ENCODE results near the gene CEP44. TPM values are rescaled to one million over a fixed set of nuclear protein-coding genes. Genes with fewer than 3 reads are reported as not detected.
"Not testable (repeated sequence)": the region's sequence is repeated elsewhere in the genome, so short reads cannot be mapped to it uniquely, and the experiment has no call there.

Gene CEP44
- total RNA-seq, 4 donors from 2014 or later, result 3.1 to 12.9 (median 7.5) TPM

DNA sequence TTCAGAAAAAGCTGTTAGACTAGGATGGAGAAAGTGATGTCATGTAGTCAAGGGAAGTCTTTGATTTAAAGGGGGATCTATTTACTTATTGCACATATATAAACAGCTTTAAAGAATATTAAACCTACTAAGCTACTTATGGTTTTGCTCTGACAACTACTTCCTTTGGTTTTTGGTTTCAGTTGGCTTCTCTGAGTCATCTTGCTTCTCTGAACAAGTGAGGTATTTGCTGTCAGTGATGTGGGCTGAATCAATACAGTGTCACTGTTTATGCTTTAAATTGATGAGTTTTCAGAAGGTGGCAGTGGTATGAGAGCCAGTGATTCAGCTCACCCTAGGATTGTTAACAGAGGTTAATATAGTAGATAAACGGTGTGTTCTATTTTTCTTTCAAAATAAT is 75.1 kb downstream of the CEP44 start:
- ATAC-seq (no peak), DNase-seq (no peak)
- TF ChIP-seq, protein P1, sequence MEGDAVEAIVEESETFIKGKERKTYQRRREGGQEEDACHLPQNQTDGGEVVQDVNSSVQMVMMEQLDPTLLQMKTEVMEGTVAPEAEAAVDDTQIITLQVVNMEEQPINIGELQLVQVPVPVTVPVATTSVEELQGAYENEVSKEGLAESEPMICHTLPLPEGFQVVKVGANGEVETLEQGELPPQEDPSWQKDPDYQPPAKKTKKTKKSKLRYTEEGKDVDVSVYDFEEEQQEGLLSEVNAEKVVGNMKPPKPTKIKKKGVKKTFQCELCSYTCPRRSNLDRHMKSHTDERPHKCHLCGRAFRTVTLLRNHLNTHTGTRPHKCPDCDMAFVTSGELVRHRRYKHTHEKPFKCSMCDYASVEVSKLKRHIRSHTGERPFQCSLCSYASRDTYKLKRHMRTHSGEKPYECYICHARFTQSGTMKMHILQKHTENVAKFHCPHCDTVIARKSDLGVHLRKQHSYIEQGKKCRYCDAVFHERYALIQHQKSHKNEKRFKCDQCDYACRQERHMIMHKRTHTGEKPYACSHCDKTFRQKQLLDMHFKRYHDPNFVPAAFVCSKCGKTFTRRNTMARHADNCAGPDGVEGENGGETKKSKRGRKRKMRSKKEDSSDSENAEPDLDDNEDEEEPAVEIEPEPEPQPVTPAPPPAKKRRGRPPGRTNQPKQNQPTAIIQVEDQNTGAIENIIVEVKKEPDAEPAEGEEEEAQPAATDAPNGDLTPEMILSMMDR (IDR thresholded peaks at IDR 0.05 in 4 of 5, conservative IDR thresholded peaks at IDR 0.05 in 1 of 5), result no peak
- TF ChIP-seq POLR2A (IDR thresholded peaks at IDR 0.05), result no peak
- in situ Hi-C loops (cut with MboI; ENCODE audit: low sequenced_read_pairs in 4 of 4), result loop anchor here in 2 of 4 donors (25.0 kb wide), 2 partner anchors 278 to 1178 kb away; no protein-coding TSS in a partner anchor
- Histone ChIP-seq H3K27me3 (no peaks in the 10 kb centered on the region), H3K27ac (no peak overlapping the region), H3K4me3 (no peak overlapping the region), H3K36me3 (no peaks in the 10 kb centered on the region), H3K4me1 (no peaks in the 10 kb centered on the region), H3K9me3 (no peaks in the 10 kb centered on the region)
- intact Hi-C loops (cut with DNase I; ENCODE audit: low total_unique reads), result no loop called here

DNA sequence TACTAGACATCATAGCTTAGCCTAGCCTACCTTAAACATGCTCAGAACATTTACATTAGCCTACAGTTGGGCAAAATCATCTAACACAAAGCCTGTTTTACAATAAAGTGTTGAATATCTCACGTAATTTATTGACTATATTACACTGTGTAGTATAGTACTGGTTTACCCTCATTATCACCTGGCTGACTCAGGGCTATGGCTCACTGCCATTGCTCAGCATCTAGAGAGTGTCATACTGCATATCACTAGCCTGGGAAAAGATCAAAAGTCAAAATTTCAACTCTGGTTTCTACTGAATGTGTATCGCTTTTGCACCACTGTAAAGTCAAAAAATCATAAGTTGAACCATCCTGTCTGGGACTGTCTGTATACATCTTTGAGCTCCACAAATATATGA is 78.6 kb downstream of the CEP44 start:
- H3K27me3 ChIP-seq, result no peaks in the 10 kb centered on the region
- TF ChIP-seq POLR2A (IDR thresholded peaks at IDR 0.05), result no peak
- TF ChIP-seq, protein P1 (IDR thresholded peaks at IDR 0.05 in 4 of 5, conservative IDR thresholded peaks at IDR 0.05 in 1 of 5), result no peak
- H3K9me3 ChIP-seq, result no peaks in the 10 kb centered on the region
- DNase-seq, result no peak
- H3K4me1 ChIP-seq, result no peaks in the 10 kb centered on the region
- no peak for ATAC-seq
- H3K4me3 ChIP-seq, result no peak overlapping the region
- no peak overlapping the region for H3K27ac ChIP-seq
- H3K36me3 ChIP-seq, result no peaks in the 10 kb centered on the region
- in situ Hi-C loops (cut with MboI; ENCODE audit: low sequenced_read_pairs in 4 of 4) (loop anchor here (5.0 to 25.0 kb wide), 4 partner anchors 270 to 1175 kb away; no protein-coding TSS in a partner anchor), intact Hi-C loops (cut with DNase I; ENCODE audit: low total_unique reads) (no loop called here)

DNA sequence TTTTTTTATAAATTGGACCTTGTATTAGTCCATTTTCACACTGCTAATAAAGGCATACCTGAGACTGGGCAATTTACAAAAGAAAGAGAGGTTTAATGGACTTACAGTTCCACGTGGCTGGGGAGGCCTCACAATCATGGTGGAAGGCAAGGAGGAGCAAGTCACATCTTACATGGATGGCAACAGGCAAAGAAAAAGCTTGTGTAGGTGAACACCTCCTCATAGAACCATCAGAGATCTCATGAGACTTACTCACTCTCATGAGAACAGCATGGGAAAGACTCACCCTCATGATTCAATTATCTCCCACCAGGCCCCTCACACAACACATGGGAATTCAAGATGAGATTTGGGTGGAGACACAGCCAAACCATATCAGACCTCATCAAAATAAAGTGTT is 80.1 kb downstream of the CEP44 start:
- in situ Hi-C loops (cut with MboI; ENCODE audit: low sequenced_read_pairs in 4 of 4), result loop anchor here (5.0 to 25.0 kb wide), 4 partner anchors 269 to 1174 kb away; no protein-coding TSS in a partner anchor
- H3K4me3 ChIP-seq, ATAC-seq, H3K27ac ChIP-seq, H3K9me3 ChIP-seq, H3K36me3 ChIP-seq, H3K4me1 ChIP-seq, DNase-seq, H3K27me3 ChIP-seq: not testable (repeated sequence)
- intact Hi-C loops (cut with DNase I; ENCODE audit: low total_unique reads), result loop anchor here (2.0 kb wide), 1 partner anchor 349 kb away; no protein-coding TSS in a partner anchor

DNA sequence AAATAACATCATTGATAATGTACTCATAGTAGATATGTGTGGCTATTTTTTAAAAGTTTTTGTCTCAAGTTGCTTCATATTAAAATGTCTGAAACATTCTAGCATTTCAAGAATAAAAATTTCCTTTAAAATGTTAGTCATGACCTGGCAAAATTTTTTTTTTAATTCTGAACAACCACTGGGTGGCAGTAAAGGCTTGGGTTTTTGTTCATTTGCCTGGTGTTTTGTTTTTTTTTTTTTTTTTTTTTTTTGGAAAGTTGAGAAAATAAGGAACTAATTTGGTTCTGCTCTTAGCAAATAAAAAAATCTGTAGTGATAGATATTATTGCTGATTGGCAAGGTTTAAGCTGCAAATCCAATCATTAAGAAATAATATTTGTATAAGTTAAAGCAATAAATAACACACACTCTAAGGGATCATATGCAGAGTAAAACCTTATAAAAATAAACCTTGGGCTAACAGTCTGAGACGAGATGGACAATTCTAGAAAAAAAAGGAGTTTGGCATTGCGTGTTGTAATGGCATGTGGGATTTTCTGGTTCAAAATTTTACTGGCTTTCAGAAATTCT is 81.4 kb downstream of the CEP44 start:
- TF ChIP-seq, protein P1 (IDR thresholded peaks at IDR 0.05 in 4 of 5, conservative IDR thresholded peaks at IDR 0.05 in 1 of 5), result peak in 4 of 5 experiments; percentile 18 to 52 (median 40)
- TF ChIP-seq POLR2A (IDR thresholded peaks at IDR 0.05), result no peak

DNA sequence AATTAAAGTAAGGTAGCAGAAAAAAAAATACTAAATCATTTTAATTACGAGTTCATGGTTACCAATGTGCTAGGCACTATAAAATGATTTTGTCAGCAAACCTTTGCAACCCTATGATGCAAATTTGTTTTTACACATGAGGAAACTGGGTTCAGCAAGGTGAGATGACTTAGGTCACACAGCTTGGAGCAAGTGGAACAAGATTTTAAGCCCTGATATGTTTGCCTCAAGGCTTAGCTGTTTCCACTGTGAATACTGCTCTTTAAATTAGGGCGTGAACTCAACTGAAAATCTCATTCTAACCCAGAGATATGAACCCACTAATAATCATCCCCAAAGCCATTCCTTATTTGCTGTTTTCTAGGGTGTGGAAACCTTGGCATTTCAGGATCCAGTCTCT is 86.3 kb downstream of the CEP44 start:
- H3K36me3 ChIP-seq, result no peaks in the 10 kb centered on the region
- TF ChIP-seq, protein P1 (IDR thresholded peaks at IDR 0.05 in 4 of 5, conservative IDR thresholded peaks at IDR 0.05 in 1 of 5), result no peak
- no peak for TF ChIP-seq POLR2A (IDR thresholded peaks at IDR 0.05)
- H3K27me3 ChIP-seq, result no peaks in the 10 kb centered on the region
- no peaks in the 10 kb centered on the region for H3K4me1 ChIP-seq
- H3K27ac ChIP-seq, result no peak overlapping the region
- DNase-seq (no peak), ATAC-seq (no peak)
- intact Hi-C loops (cut with DNase I; ENCODE audit: low total_unique reads) (no loop called here), in situ Hi-C loops (cut with MboI; ENCODE audit: low sequenced_read_pairs in 4 of 4) (loop anchor here in 3 of 4 donors (10.0 to 25.0 kb wide), 3 partner anchors 265 to 1167 kb away; no protein-coding TSS in a partner anchor)
- H3K9me3 ChIP-seq, result no peaks in the 10 kb centered on the region
- no peak overlapping the region for H3K4me3 ChIP-seq

More for the DNA sequence above, 81.4 kb downstream of the CEP44 start:
- ATAC-seq (no peak), DNase-seq (no peak)
- H3K27me3 ChIP-seq, result no peaks in the 10 kb centered on the region
- no peaks in the 10 kb centered on the region for H3K36me3 ChIP-seq
- intact Hi-C loops (cut with DNase I; ENCODE audit: low total_unique reads) (loop anchor here (1.0 to 2.0 kb wide), 2 partner anchors 267 to 348 kb away; no protein-coding TSS in a partner anchor), in situ Hi-C loops (cut with MboI; ENCODE audit: low sequenced_read_pairs in 4 of 4) (loop anchor here in 3 of 4 donors (10.0 to 25.0 kb wide), 3 partner anchors 270 to 1172 kb away; no protein-coding TSS in a partner anchor)
- H3K9me3 ChIP-seq, result no peaks in the 10 kb centered on the region
- H3K27ac ChIP-seq, result no peak overlapping the region
- H3K4me3 ChIP-seq, result no peak overlapping the region
- H3K4me1 ChIP-seq, result no peaks in the 10 kb centered on the region
